ENCODE measurements around the gene MACROD2. TPM values are rescaled to one million over a fixed set of nuclear protein-coding genes. Genes with fewer than 3 reads are reported as not detected.

The MACROD2 gene
- total and polyA plus RNA-seq, 2 donors (not counting 1 experiment from before 2014, with no cell fraction given): 5.3 to 6.7 TPM

DNA sequence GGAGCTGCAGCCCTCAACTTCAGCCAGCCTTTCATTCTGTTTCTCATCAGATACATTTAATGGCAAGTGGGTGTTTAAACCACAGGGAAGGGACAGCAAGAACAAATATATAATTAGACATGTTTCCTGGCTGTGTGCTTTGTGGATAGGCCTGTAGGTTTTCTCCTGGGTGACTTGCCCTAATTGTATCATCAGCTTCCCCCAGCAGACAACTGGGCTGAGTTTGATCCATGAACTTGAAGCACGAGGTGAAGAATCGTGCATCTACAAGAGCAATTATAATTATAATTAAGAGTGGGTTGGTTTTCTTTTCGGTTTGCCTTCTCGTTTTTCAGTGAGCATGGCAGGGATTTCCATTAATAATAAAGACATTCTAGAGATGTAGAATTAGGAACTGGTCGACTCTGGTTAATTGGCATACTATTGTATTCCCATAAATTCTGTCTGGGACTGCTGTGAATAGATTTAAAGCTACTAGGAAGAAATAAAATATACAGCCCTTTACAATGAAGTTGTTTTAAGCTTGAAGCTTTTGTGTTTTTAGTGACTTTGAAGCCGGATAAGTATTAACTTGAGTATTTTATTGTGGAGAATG lies 1525.7 kb downstream of the MACROD2 start:
- Histone ChIP-seq H3K9ac (ENCODE audit: low read length) (no peak overlapping the region), H4K20me1 (ENCODE audit: control insufficient read depth, insufficient read depth, low read length, poor library complexity, severe bottlenecking) (no peaks in the 10 kb centered on the region), H3K27me3 (replicated peaks in 1 of 4; ENCODE audit: control extremely low read depth in 1 of 4, control insufficient read depth in 3 of 4, insufficient read depth in 4 of 4, low read length in 3 of 4) (no peaks in the 10 kb centered on the region), H3K4me3 (ENCODE audit: control extremely low read depth in 1 of 5, extremely low read depth in 1 of 5, insufficient read depth in 1 of 5, low read depth in 2 of 5, low read length in 4 of 5) (no peak overlapping the region), H3K9me3 (ENCODE audit: control extremely low read depth in 1 of 3, control insufficient read depth in 2 of 3, insufficient read depth in 1 of 3, low read length in 2 of 3) (no peaks in the 10 kb centered on the region), H3K36me3 (replicated peaks in 1 of 2; ENCODE audit: control extremely low read depth in 1 of 2, control insufficient read depth in 1 of 2, extremely low read depth in 1 of 2, insufficient read depth in 2 of 2, low read length in 1 of 2) (no peaks in the 10 kb centered on the region), H3K4me1 (ENCODE audit: control insufficient read depth in 2 of 2, insufficient read depth in 2 of 2, low read length in 2 of 2) (no peaks in the 10 kb centered on the region), H3K4me2 (replicated peaks; ENCODE audit: low read depth, low read length, poor library complexity, severe bottlenecking) (no peak overlapping the region), H3K79me2 (ENCODE audit: control insufficient read depth, insufficient read depth, low read length) (no peaks in the 10 kb centered on the region), H2AFZ (ENCODE audit: insufficient read depth, low read depth, low read length, poor library complexity, severe bottlenecking) (no peak overlapping the region), H3K27ac (ENCODE audit: low read length in 2 of 2) (no peak overlapping the region)
- TF ChIP-seq, protein P1, sequence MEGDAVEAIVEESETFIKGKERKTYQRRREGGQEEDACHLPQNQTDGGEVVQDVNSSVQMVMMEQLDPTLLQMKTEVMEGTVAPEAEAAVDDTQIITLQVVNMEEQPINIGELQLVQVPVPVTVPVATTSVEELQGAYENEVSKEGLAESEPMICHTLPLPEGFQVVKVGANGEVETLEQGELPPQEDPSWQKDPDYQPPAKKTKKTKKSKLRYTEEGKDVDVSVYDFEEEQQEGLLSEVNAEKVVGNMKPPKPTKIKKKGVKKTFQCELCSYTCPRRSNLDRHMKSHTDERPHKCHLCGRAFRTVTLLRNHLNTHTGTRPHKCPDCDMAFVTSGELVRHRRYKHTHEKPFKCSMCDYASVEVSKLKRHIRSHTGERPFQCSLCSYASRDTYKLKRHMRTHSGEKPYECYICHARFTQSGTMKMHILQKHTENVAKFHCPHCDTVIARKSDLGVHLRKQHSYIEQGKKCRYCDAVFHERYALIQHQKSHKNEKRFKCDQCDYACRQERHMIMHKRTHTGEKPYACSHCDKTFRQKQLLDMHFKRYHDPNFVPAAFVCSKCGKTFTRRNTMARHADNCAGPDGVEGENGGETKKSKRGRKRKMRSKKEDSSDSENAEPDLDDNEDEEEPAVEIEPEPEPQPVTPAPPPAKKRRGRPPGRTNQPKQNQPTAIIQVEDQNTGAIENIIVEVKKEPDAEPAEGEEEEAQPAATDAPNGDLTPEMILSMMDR (IDR thresholded peaks at IDR 0.05): no peak
- no peak for TF ChIP-seq EZH2 (IDR thresholded peaks at IDR 0.05; ENCODE audit: borderline replicate concordance, insufficient read depth, low read depth, low read length, poor library complexity, severe bottlenecking)
- ATAC-seq (ENCODE audit: low read depth) (no peak), DNase-seq (no peak)
- no CpG with 5 or more reads among the region's 6 CpGs for WGBS (ENCODE audit: insufficient coverage)
- intact Hi-C loops (cut with micrococcal nuclease): no loop called here
- ChIA-PET CTCF (no interaction called here), POLR2A (no interaction called here)
- H3K27me3 Mint-ChIP-seq: peaks cover 4% of the 10 kb centered on the region
- no peak overlapping the region for H3K27ac Mint-ChIP-seq
- no peak overlapping the region for H3K4me3 Mint-ChIP-seq
- no peaks in the 10 kb centered on the region for H3K4me1 Mint-ChIP-seq
- no peaks in the 10 kb centered on the region for H3K9me3 Mint-ChIP-seq (ENCODE audit: insufficient read depth)

DNA sequence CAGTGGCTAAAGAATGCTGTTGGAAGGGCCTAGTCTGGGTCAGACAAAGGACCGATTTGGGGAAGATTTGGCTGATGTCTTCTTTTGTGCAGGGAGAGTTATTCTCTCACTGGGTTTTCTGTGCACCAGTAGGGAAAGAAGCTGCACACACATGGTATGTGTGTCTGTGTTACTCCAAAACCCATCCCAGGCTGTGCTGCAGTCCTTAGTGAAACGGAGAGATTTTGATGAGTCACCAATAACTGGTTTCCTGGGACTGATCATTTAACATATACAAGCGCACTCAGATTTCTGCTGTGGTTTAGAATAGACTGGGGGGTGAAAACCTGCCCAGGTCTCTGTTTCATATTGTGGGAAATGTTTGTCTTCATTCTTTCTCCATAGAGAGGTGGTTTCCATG lies 1528.1 kb downstream of the MACROD2 start:
- ATAC-seq (ENCODE audit: low read depth) (no peak), DNase-seq (no peak)
- Histone ChIP-seq H3K4me2 (replicated peaks; ENCODE audit: low read depth, low read length, poor library complexity, severe bottlenecking) (no peak overlapping the region), H3K79me2 (ENCODE audit: control insufficient read depth, insufficient read depth, low read length) (no peaks in the 10 kb centered on the region), H3K27me3 (replicated peaks in 1 of 4; ENCODE audit: control extremely low read depth in 1 of 4, control insufficient read depth in 3 of 4, insufficient read depth in 4 of 4, low read length in 3 of 4) (no peaks in the 10 kb centered on the region), H3K9ac (ENCODE audit: low read length) (no peak overlapping the region), H3K9me3 (ENCODE audit: control extremely low read depth in 1 of 3, control insufficient read depth in 2 of 3, insufficient read depth in 1 of 3, low read length in 2 of 3) (no peaks in the 10 kb centered on the region), H4K20me1 (ENCODE audit: control insufficient read depth, insufficient read depth, low read length, poor library complexity, severe bottlenecking) (no peaks in the 10 kb centered on the region), H3K4me1 (ENCODE audit: control insufficient read depth in 2 of 2, insufficient read depth in 2 of 2, low read length in 2 of 2) (no peaks in the 10 kb centered on the region), H3K27ac (ENCODE audit: low read length in 2 of 2) (no peak overlapping the region), H3K36me3 (replicated peaks in 1 of 2; ENCODE audit: control extremely low read depth in 1 of 2, control insufficient read depth in 1 of 2, extremely low read depth in 1 of 2, insufficient read depth in 2 of 2, low read length in 1 of 2) (no peaks in the 10 kb centered on the region), H3K4me3 (ENCODE audit: control extremely low read depth in 1 of 5, extremely low read depth in 1 of 5, insufficient read depth in 1 of 5, low read depth in 2 of 5, low read length in 4 of 5) (no peak overlapping the region), H2AFZ (ENCODE audit: insufficient read depth, low read depth, low read length, poor library complexity, severe bottlenecking) (no peak overlapping the region)
- ChIA-PET CTCF (no interaction called here), POLR2A (no interaction called here)
- Mint-ChIP-seq H3K27me3 (no peaks in the 10 kb centered on the region), H3K4me1 (no peaks in the 10 kb centered on the region), H3K27ac (no peak overlapping the region), H3K4me3 (no peak overlapping the region), H3K9me3 (ENCODE audit: insufficient read depth) (no peaks in the 10 kb centered on the region)
- intact Hi-C loops (cut with micrococcal nuclease): no loop called here
- no peak for TF ChIP-seq EZH2 (IDR thresholded peaks at IDR 0.05; ENCODE audit: borderline replicate concordance, insufficient read depth, low read depth, low read length, poor library complexity, severe bottlenecking)
- TF ChIP-seq, protein P1 (IDR thresholded peaks at IDR 0.05): no peak
- WGBS (ENCODE audit: insufficient coverage): 90% methylated on average over 2 of the region's 3 CpGs
